NCI-H146 (cell line): ENCODE results near the gene GFER.
A peak's percentile ranks its signal among the peaks of the same experiment; 100 is the strongest.

Experiments
- DNase-seq: peaks from one replicate; lab custom pipeline; 2025; lab: John Stamatoyannopoulos, UW

Gene GFER

GRCh38 chr16:1974157-1975070 lies 9.6 kb upstream of the GFER start:
- no peak for DNase-seq

- DNase-seq = no peak
Measured at GRCh38 chr16:1975432-1976215, 8.4 kb upstream of the GFER start.

- no peak for DNase-seq
Measured at GRCh38 chr16:1976216-1976520, 7.8 kb upstream of the GFER start.

GRCh38 chr16:1976951-1977874 lies 6.8 kb upstream of the GFER start:
- no peak for DNase-seq

- no peak for DNase-seq
Measured at GRCh38 chr16:1977875-1978268, 6.1 kb upstream of the GFER start.

- DNase-seq = no peak
Measured at GRCh38 chr16:1978476-1979120, 5.4 kb upstream of the GFER start.

GRCh38 chr16:1979271-1980029 lies 4.5 kb upstream of the GFER start:
- DNase-seq = peak; percentile 86

GRCh38 chr16:1980030-1980769 lies 3.8 kb upstream of the GFER start:
- DNase-seq = peak; percentile 66

- no peak for DNase-seq
Measured at GRCh38 chr16:1980770-1981087, 3.3 kb upstream of the GFER start.

- peak; percentile 36 for DNase-seq
Measured at GRCh38 chr16:1981398-1981836, 2.6 kb upstream of the GFER start, which contains the start of gene NOXO1. TSS of gene NOXO1 (minus strand) at chr16:1981469. CDS start at chr16:1981179, 290 bp downstream.

GRCh38 chr16:1982013-1982433 lies 2.0 kb upstream of the GFER start:
- DNase-seq = peak; percentile 49

GRCh38 chr16:1982991-1983543 lies 926 bp upstream of the GFER start:
- DNase-seq = no peak

- DNase-seq = peak; percentile 77
Measured at GRCh38 chr16:1984347-1985225, 593 bp downstream of the GFER start.

GRCh38 chr16:1985466-1986150 lies 1.6 kb downstream of the GFER start:
- no peak for DNase-seq

GRCh38 chr16:1987198-1987597 lies 3.2 kb downstream of the GFER start:
- no peak for DNase-seq

- peak; percentile 81 for DNase-seq
Measured at GRCh38 chr16:1989209-1990100, 5.5 kb downstream of the GFER start, which contains the start of gene SYNGR3. TSS of gene SYNGR3 (plus strand) at chr16:1989970. CDS start at chr16:1990103, 133 bp downstream.

GRCh38 chr16:1990101-1990350 lies 6.0 kb downstream of the GFER start:
- DNase-seq = no peak
